ENCODE results near the gene CD34. TPM values are rescaled to one million over a fixed set of nuclear protein-coding genes. Genes with fewer than 3 reads are reported as not detected.

Gene CD34
- total and polyA plus RNA-seq, 2 donors (not counting 1 experiment from before 2014, with no cell fraction given): under 0.01 to 0.51 TPM

- Histone ChIP-seq H3K27me3 (ENCODE audit: control insufficient read depth, insufficient read depth, low read length) (no peaks in the 10 kb centered on the region), H3K4me3 (replicated peaks in 1 of 4; ENCODE audit: control extremely low read depth in 1 of 4, insufficient read depth in 1 of 4, low read depth in 3 of 4, low read length in 4 of 4) (no peak overlapping the region), H3K9ac (ENCODE audit: insufficient read depth, low read length) (no peak overlapping the region), H3K9me3 (ENCODE audit: control insufficient read depth, insufficient read depth, low read depth, low read length) (no peaks in the 10 kb centered on the region), H4K20me1 (ENCODE audit: control insufficient read depth, extremely low read depth, insufficient read depth, low read length) (no peaks in the 10 kb centered on the region), H2AFZ (ENCODE audit: low read length) (no peak overlapping the region), H3K79me2 (ENCODE audit: control insufficient read depth, insufficient read depth, low read length) (peaks cover 4% of the 10 kb centered on the region), H3K27ac (ENCODE audit: insufficient read depth, low read length) (no peak overlapping the region), H3K4me1 (ENCODE audit: control insufficient read depth, extremely low read depth, insufficient read depth, low read length) (peaks cover 4% of the 10 kb centered on the region), H3K4me2 (ENCODE audit: extremely low read depth, insufficient read depth, low read length) (no peak overlapping the region), H3K36me3 (ENCODE audit: control insufficient read depth, insufficient read depth, low read length) (no peaks in the 10 kb centered on the region)
- no peak for DNase-seq (ENCODE audit: low read depth in 2 of 2)
- TF ChIP-seq CTCF (conservative IDR thresholded peaks at IDR 0.05 in 1 of 2, IDR thresholded peaks at IDR 0.05 in 1 of 2; ENCODE audit: low read depth in 1 of 2, low read length in 2 of 2): no peak
Measured at GRCh38 chr1:207852576-207853371, 58.2 kb downstream of the CD34 start.

- H3K4me1 ChIP-seq (ENCODE audit: control insufficient read depth, extremely low read depth, insufficient read depth, low read length): peaks cover 4% of the 10 kb centered on the region
- H3K4me3 ChIP-seq (replicated peaks in 1 of 4; ENCODE audit: control extremely low read depth in 1 of 4, insufficient read depth in 1 of 4, low read depth in 3 of 4, low read length in 4 of 4): no peak overlapping the region
- H3K79me2 ChIP-seq (ENCODE audit: control insufficient read depth, insufficient read depth, low read length): peaks cover 4% of the 10 kb centered on the region
- H3K27me3 ChIP-seq (ENCODE audit: control insufficient read depth, insufficient read depth, low read length): no peaks in the 10 kb centered on the region
- no peak overlapping the region for H3K4me2 ChIP-seq (ENCODE audit: extremely low read depth, insufficient read depth, low read length)
- H3K27ac ChIP-seq (ENCODE audit: insufficient read depth, low read length): no peak overlapping the region
- H3K9ac ChIP-seq (ENCODE audit: insufficient read depth, low read length): no peak overlapping the region
- no peak for DNase-seq (ENCODE audit: low read depth in 2 of 2)
- no peak overlapping the region for H2AFZ ChIP-seq (ENCODE audit: low read length)
- H3K9me3 ChIP-seq (ENCODE audit: control insufficient read depth, insufficient read depth, low read depth, low read length): no peaks in the 10 kb centered on the region
- TF ChIP-seq EZH2 (IDR thresholded peaks at IDR 0.05; ENCODE audit: low read length, missing control alignments) (no peak), CTCF (conservative IDR thresholded peaks at IDR 0.05 in 1 of 2, IDR thresholded peaks at IDR 0.05 in 1 of 2; ENCODE audit: low read depth in 1 of 2, low read length in 2 of 2) (no peak)
- H4K20me1 ChIP-seq (ENCODE audit: control insufficient read depth, extremely low read depth, insufficient read depth, low read length): no peaks in the 10 kb centered on the region
- no peaks in the 10 kb centered on the region for H3K36me3 ChIP-seq (ENCODE audit: control insufficient read depth, insufficient read depth, low read length)
Measured at GRCh38 chr1:207851696-207852095, 59.2 kb downstream of the CD34 start.

- no peak overlapping the region for H3K9ac ChIP-seq (ENCODE audit: insufficient read depth, low read length)
- no peak for TF ChIP-seq EZH2 (IDR thresholded peaks at IDR 0.05; ENCODE audit: low read length, missing control alignments)
- TF ChIP-seq CTCF (conservative IDR thresholded peaks at IDR 0.05 in 1 of 2, IDR thresholded peaks at IDR 0.05 in 1 of 2; ENCODE audit: low read depth in 1 of 2, low read length in 2 of 2): no peak
- H3K4me3 ChIP-seq (replicated peaks in 1 of 4; ENCODE audit: control extremely low read depth in 1 of 4, insufficient read depth in 1 of 4, low read depth in 3 of 4, low read length in 4 of 4): no peak overlapping the region
- no peak for DNase-seq (ENCODE audit: low read depth in 2 of 2)
- no peaks in the 10 kb centered on the region for H3K36me3 ChIP-seq (ENCODE audit: control insufficient read depth, insufficient read depth, low read length)
- H2AFZ ChIP-seq (ENCODE audit: low read length): no peak overlapping the region
- no peak overlapping the region for H3K4me2 ChIP-seq (ENCODE audit: extremely low read depth, insufficient read depth, low read length)
- H3K27me3 ChIP-seq (ENCODE audit: control insufficient read depth, insufficient read depth, low read length): no peaks in the 10 kb centered on the region
- H3K4me1 ChIP-seq (ENCODE audit: control insufficient read depth, extremely low read depth, insufficient read depth, low read length): peaks cover 4% of the 10 kb centered on the region
- H4K20me1 ChIP-seq (ENCODE audit: control insufficient read depth, extremely low read depth, insufficient read depth, low read length): no peaks in the 10 kb centered on the region
- peaks cover 4% of the 10 kb centered on the region for H3K79me2 ChIP-seq (ENCODE audit: control insufficient read depth, insufficient read depth, low read length)
- no peak overlapping the region for H3K27ac ChIP-seq (ENCODE audit: insufficient read depth, low read length)
- H3K9me3 ChIP-seq (ENCODE audit: control insufficient read depth, insufficient read depth, low read depth, low read length): no peaks in the 10 kb centered on the region
Measured at GRCh38 chr1:207850621-207851407, 60.1 kb downstream of the CD34 start.
